RKO (cell line): ENCODE measurements around the gene COX17.

Experiments
- DNase-seq: peaks from one replicate; pipeline ENCODE4 v3.0.0-alpha.2; 2016; ENCODE audit warnings: low spot score

The COX17 gene

DNA sequence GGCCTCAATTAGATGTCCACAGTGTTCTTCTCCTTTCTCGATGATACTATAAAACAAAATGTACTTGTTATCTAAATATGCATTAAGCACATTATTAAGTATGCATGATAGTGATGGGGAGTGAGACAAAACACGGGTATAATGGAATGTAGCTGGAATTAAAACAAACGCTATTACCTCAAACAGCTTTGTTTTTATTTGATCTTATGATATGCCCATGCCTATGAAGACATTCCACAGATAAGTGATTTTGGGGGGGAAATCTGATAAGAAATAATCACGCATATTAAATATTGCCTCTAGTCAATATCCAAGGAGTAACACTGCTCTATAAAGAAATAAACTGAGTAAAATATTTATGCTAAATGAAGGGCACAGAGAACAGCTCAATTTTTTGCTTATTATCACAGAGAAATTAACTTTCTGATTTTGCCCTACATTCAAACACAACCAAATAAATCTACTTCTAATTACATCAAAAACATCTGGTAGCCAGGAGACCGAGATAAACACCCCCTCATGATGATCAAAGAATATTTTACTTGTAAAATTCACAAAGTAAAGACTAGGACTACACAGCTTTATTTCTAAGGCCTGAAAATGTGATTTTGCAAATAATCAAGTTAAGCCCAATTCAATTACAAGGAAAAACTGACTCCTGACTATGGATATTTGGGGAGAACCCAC is 1.9 kb downstream of the COX17 start:
- DNase-seq = no peak

DNA sequence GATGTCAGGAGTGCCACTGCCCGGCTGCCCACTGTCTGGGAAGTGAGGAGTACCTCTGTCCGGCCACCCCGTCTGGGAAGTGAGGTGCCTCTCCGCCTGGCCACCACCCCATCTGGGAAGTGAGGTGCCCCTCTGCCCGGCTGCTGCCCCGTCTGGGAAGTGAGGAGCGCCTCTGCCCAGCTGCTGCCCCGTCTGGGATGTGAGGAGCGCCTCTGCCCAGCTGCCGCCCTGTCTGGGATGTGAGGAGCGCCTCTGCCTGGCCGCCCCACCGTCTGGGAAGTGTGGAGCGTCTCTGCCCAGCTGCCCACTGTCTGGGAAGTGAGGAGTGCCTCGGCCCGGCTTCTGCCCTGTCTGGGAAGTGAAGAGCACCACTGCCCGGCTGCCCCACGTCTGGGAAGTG is 3.3 kb downstream of the COX17 start:
- no peak for DNase-seq

DNA sequence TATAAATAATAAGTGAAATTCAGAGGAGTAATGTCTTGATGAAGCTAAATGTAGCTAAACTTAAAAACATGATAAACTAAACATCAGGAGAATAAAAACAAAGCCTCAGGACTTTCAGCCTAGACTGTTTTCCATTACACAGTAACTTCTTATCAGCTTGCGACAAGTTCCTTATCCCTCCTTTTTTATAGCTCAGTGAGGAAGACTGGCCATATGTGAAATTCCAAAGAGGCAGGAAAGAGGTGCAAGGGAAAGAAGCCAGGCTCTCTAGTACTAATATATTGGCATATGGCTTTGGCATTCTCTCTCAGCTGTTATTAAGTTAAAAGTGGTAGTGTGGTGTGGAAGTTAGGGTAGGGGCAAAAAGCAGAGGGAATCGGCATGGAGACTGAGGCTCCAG is 4.4 kb downstream of the COX17 start:
- DNase-seq = no peak

DNA sequence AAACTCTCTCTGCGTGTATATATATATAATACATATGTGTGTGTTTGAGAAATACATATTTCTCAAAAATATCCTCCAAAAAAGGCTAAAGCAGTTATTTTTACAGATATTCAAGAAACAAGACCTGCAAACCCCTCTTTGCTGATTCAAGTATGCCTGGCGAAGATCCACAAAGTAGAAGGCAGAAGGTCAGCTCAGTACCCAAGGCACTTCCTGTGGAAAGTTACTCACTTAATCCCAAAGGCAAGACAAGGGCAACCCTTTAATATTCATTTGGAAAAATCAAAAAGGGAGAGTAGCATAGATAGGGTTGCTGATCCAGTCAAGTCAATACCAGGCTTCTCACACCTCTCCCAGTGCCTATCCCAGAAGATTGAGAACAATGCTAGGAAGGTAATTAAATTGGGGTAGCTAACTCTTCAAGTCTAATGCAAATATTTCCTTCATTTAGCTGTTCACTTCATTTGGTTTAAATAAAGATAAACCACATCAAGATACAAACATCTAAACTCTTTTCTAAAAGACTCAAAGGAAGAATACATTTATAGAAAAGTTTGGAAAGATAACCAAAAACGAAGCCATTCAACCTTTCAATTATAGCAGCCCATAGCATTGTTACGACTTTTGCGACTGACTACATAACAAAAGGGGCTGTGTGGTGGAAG is 7.2 kb downstream of the COX17 start:
- no peak for DNase-seq

DNA sequence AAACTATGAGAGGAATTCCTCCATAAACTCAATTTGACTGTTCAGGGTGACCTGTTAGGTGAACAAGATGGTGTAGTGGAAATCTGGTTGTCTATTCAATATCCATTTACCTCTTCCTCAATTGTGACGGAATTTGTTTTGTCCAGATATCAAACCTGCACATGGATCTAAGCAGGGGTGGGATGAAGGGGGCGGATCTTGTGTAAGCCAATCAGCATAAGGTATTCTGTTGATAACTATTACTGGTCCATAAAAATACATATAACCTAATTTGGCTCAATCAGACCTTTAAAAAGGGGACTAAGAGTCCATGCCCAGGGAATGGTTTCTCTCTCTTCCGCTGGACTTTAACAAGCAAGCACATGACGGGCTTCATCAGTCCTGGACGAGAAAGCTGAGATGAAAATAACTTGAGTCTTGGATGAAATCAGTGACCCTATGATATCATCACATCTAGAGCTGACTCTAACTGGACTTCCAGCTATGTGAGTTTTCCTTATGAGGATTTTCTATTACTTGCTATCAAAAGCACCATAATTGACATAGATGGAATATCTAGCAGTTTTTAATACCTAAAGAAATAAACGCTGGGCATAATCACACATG is 11.1 kb downstream of the COX17 start:
- no peak for DNase-seq

DNA sequence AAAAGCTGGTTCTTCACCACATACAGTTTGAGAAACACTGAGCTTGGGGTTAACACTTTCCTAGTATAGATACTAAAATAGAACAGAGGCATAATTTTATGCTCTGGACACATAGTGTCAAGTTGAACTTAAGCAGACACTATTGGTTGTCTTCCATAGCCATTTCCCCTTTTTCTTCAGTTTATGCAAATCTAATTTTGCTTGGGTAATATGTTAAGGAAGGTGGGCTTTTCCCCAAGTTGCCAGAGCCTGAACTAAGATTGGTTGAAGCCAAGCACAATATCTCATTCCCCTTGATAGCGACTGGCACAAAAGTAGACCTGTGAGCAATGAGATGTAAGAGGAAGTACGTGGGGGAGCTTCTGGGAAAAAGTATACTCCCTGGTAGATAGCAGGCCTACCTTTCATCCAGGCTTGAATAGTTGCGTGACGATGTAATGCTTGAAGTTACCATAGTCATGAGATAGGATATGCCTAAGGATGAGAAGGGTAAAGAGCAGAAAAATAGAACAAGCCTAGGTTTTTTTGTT is 12.3 kb downstream of the COX17 start:
- DNase-seq = no peak

DNA sequence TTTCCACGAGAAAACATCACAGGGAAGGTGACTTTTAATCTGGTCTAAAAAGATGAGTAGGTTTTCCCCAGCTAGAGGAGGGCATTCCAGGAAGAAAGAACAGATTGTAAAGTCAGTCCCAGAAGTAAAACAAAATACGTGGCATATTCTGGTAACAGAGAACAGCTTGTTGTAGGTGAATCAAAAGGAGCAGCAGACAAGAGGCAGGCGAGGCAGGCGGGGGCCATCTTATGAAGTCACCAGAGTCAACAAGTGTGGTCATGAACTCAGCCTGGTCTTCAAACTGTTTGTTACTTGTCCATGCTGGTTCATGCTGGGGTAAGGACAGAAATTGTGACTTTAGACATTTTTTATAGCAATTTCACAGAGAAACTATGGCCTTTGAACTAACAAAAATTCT is 12.8 kb downstream of the COX17 start:
- DNase-seq = no peak

DNA sequence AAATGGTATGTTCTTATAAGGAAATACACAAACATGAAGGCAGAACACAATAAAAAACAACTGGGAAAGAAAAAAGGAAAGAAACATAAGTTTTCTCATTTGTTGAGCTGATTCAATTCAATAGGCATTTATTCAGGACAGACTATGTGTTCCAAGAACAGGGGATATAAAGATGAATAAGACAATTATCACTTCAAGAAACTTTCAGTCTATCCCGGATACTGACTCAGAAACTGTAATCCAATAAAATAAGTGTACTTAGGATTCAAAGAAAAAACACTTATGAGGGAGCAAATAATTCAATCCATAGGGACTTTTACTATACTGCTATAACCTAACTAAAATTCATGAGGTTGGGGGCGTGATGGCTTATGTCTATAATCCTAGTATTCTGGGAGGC is 13.3 kb downstream of the COX17 start:
- no peak for DNase-seq

DNA sequence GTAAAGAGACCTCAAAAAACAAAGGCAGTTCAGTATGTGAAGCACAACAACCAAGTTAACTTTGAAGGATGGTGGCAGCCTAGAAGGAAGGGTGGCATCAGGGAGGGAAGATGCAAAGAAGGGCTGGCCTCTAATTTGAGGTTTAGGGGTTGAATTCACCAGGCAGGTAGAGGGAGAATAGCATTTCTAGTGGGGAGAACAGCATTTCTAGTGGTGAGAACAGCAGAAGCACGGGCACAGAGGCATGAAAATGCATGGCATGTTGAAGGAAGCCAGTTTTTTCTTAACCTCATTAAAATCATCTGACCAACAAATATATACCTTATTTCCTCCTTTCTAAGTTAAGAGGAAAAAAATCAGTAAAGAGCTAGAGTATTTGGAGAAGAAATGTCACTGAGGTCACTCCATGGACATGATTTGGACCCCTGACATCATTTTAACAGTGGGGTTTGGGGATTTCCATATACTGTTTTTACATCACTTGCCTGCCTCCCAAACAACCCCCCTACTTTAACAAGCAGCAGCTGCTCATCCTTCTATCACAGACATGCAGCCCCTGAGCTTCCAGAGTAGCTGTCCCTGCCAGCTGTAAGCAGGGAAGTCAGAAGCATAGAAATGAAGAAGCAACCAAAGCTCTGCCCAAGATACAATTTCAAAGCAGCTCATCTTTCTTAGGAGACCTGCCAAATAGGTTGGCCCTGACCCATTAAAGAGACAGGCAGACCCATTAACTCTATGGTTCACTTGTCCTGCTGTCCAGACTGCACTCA is 14.4 kb downstream of the COX17 start:
- no peak for DNase-seq

DNA sequence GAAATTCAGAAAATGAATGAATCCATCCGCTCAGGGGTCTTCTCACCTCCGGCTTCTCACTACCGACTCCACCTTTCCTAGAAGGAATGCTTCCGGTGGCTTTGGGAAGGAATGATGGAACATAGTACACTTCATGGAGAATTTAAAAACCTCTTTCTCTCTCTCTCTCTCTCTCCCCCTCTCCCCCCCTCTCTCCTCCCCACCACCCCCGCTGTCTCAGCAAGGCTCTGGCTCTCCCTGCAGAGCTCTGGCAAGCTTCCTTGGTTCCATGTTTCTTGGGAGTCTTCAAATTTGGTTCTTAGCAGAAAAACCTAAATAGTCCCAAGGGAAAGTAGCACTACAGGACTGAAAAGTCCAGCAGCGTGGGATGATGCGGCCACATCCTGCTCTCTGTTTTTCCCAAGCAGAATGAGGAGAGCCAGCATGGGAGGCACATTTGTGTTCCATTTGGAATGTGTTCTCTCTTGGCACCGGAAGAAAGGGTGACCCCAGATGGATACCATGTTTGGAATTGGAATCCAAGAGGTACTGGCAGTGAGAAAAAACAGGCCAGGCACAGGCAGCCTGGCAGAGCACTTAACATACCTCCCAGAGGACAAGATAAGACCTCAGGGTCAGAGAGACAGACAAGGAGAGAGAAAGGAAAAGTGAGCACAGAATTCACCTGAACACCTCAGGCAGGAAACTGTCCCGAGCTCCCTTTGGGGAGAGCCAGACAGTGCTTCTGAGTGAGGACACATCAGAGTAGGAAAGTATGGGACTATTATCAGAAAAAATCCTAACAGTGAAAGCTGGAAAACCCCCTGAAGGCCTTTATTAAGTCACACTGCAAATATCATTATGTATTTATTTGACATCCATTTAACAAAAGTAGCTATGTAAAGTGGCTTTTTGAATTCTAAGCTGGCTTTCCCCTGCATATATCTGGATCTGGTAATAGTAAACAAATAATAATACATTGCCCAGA is 16.4 kb downstream of the COX17 start, which contains the start of gene POPDC2:
POPDC2 (minus strand) TSS at position 116 of the 967 bp plus-strand sequence. CDS start 166 bp downstream, outside the sequence.
- DNase-seq = no peak

DNA sequence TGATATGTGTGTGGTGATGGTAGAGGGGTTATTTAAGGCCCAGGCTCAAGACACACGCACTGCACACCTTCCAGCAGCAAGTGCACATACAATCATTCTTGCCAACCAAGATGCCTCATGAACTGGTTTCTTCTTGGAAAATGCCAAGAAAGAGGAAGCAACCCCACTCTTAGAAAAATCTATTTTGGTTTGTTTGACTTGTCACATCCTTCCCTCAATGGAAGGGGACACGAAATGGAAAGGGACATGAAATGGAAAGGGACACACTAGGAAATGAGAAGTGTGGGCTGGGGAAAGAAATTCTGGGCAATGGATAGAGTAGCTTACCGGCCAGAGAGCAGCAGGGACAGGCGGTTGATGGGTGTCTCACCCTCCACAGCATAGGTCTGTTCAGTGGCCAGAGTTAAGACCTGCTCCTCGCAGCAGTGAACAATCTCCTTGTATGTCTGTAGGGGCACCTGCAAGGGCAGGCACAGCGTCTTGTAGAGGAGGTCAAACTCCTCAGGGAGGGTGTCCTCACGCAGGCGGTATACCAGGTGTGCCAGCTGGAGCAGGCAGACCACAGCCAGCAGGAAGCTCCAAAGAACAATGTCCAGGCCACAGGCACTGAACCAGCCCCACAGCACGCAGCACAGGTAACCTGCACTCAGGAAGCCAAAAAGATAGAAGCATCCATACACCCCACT is 17.5 kb downstream of the COX17 start:
- DNase-seq = no peak

DNA sequence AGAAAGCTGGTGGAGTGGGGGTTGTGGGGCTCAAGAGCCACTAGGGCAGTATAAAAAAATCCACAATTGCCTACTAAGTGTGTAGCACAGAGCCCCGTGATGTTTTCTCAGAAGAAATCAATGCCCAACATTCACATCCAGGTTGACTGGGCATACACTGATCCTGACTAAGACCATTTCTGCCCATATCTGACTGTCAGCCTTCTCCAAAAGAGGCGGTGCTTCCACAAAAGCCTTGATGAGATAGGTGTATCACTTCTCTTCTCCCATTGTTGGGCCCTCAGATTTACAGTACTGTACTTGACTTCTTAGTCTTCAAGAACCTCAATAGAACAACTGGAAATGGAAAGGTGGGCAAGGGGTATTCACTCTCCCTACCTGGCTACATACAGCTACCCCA is 18.2 kb downstream of the COX17 start:
- DNase-seq = no peak

DNA sequence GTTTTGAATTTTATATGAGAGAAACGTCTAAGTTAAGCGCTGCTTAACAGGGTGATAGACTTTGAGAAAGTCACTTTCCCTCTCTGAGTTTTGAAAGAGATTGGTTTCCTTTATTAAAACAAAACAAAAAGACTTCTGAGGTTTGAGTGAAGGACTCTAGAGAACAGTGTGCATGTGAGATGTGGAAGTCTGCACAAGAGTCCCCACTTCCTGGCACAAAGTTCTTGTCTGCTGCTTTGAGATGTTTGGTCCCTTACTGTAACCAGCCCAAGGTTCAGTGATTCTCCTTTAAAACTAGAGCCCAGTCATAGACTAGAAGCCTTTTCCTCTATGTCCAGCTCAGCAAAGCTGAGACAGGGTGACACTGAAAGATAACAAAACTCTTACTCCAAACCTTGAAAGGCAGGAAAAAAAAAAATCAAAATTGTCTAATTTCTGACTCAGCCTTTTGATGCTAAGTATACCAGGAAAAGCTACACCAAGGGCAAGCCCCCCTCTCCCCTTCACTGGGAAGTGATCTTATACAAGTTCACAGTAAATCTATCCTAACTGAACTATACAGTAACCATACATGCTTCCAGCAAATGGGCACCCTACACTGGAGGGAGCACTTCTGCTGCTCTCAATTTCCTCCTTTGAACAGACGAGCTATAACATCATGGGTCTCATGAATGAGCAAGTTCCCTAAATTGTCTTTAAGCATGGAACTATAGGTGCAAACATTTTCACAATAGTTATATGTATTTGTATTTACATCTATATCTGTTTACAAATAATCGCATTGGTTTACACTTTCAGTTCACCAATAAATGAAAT is 19.1 kb downstream of the COX17 start:
- DNase-seq = no peak

DNA sequence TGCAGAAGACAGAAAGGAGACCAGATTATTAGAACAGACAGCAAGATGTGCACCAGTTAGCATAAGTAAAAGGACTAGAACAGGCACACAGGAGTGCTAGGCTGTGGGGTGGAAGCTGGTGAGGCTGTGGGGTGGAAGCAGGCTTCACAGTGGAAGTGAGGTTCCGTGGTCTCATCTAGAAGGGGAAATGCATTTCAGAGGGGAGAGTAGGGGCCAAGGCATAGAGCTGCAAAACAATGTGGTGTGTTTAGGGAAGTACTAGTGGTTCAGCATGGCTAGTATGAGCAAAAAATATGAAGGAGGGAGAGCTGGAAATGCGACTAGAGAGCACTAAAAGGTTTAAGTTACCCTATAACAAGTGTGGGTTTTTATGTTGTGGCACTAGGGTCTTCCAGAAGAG is 23.3 kb downstream of the COX17 start:
- DNase-seq = no peak

DNA sequence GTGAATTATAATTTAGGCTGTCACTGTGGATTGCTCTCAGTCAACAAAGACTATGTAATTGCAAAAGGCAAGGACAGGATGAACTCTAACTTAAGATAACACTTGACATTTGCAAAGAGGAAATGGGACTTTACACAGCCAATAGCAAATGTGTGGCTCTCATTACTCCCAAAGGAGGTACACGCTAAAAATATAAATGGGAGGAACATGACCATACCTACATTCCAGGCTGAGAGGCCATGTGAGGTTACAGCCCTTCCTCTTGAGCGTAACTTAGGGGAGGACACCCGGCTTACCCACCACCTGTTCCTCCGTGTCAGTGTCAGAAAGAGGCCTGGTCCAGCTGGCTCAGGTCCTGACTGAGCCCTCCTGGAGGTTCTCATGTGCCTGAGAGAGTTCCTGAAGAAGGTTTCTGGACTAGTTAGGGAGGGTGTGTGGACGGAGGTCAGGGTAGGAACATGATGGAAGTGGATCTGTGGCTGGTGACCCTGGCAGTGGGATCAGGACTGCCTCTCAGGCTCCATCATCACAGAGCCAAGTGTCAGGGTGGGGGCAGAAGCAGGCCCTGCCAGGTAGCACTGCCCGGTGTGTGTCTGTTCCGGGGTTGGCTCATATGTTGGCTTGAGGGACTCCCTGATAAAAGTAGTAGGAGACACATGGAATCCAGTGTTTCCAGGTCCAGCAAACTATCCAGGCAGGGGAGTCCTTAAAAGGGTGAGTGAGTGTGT is 24.7 kb downstream of the COX17 start:
- no peak for DNase-seq

DNA sequence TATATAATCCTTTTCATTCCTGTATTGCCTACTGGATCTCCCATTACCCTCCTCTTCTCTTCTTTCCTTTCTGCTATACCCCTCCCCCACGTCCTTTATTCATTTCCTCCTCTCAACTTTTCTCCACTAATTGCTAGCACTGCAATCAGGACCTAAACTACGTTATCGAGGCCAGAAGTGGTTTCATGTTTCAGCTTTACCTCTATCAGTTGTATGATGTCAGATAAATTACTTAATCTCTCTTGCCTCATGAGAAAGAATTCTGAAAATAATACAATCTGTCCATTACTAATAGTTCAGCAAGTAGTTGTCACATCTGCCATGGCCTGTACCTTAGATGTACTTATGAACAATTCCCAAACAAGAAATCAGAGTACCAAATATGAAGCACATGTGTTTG is 27.4 kb downstream of the COX17 start:
- no peak for DNase-seq

DNA sequence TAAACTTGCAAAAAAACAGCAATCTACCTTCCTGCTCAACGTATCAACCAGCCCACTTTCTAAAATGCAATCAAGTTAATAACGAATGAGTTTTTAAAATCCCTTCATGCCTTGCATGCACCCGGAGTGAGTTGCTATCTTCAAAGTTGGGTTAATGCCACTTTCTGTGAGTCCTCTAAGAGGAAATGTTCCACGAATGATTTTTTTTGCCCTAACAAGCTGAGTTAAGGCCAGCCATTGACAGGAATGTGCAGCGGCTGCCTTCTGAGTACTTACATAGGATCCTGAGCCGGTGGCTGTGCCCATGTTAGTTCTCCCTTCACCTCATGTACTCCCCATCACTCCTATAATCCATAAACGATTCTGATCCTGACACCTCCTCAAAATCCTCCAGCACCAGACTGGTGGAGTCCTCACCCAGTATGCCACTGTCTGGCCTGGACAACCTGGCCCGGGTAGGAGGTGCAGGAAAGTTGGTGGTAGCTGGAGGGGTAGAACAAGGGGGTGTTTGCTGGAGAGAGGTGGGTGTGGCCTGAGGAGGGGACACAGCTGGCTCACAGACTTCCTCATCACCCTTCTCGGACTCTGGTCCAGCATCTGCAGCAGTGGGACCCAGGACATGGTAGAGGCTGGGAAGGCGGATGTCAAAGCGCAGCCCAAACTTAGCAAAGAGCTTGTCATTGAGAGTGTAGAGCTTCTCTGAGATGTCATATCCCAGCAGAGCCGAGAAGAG is 29.2 kb downstream of the COX17 start:
- DNase-seq = no peak

DNA sequence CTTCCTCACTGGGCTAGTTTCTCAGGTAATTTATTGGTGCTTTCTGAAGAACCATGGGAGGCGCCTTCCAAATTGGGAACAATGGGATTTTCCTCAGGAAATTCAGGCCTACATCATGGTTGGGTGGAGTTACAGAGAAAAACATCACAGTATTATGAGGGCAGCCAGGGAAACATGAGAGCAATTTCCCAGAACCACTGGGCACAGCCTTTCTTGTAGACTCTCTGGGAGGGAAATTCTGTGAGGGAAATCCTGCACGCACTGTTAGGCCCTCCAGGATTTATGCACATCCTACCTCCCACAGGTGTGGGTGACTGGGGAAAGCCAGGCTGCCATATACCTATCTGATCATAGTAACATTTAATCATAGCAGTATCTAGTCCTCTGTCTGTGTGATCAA is 30.0 kb downstream of the COX17 start:
- DNase-seq = no peak
